ENCODE measurements around the gene NOL3. TPM values are rescaled to one million over a fixed set of nuclear protein-coding genes. Genes with fewer than 3 reads are reported as not detected.

The NOL3 gene
- polyA plus RNA-seq, 3 donors: 31.0 to 62.3 (median 34.3) TPM

- H3K27ac ChIP-seq (ENCODE audit: low read depth, low read length): no peak overlapping the region
- 47 to 58% (median 52%) methylated on average over 8 of the region's 8 CpGs for WGBS, 3 donors
Observed at GRCh38 chr16:67151431-67152097, 18.8 kb upstream of the NOL3 start.

GRCh38 chr16:67154578-67155294 lies 15.6 kb upstream of the NOL3 start:
- H3K27ac ChIP-seq (ENCODE audit: low read depth, low read length): no peak overlapping the region
- WGBS, 3 donors: 29 to 42% (median 41%) methylated on average over 49 to 61 of the region's 61 CpGs

- 12 to 16% (median 14%) methylated on average over 66 to 74 of the region's 74 CpGs for WGBS, 3 donors
- no peak overlapping the region for H3K27ac ChIP-seq (ENCODE audit: low read depth, low read length)
Observed at GRCh38 chr16:67155295-67156142, 14.8 kb upstream of the NOL3 start.

GRCh38 chr16:67156143-67156844 lies 14.0 kb upstream of the NOL3 start:
- H3K27ac ChIP-seq (ENCODE audit: low read depth, low read length): no peak overlapping the region
- 55 to 78% (median 73%) methylated on average over 15 of the region's 15 CpGs for WGBS, 3 donors

GRCh38 chr16:67157106-67157748 lies 13.1 kb upstream of the NOL3 start:
- WGBS, 3 donors: 70 to 79% (median 73%) methylated on average over 7 of the region's 7 CpGs
- no peak overlapping the region for H3K27ac ChIP-seq (ENCODE audit: low read depth, low read length)

GRCh38 chr16:67157892-67158635 lies 12.3 kb upstream of the NOL3 start:
- WGBS, 3 donors: 70 to 80% (median 80%) methylated on average over 7 of the region's 7 CpGs
- H3K27ac ChIP-seq (ENCODE audit: low read depth, low read length): no peak overlapping the region

GRCh38 chr16:67158637-67159600 lies 11.4 kb upstream of the NOL3 start:
- 5 to 7% (median 7%) methylated on average over 34 of the region's 34 CpGs for WGBS, 3 donors
- H3K27ac ChIP-seq (ENCODE audit: low read depth, low read length): no peak overlapping the region

GRCh38 chr16:67161595-67162058 lies 8.7 kb upstream of the NOL3 start:
- WGBS, 3 donors: 57 to 66% (median 59%) methylated on average over 25 of the region's 25 CpGs
- H3K27ac ChIP-seq (ENCODE audit: low read depth, low read length): no peak overlapping the region

GRCh38 chr16:67162506-67163163 lies 7.7 kb upstream of the NOL3 start:
- H3K27ac ChIP-seq (ENCODE audit: low read depth, low read length): no peak overlapping the region
- 29 to 60% (median 37%) methylated on average over 44 of the region's 44 CpGs for WGBS, 3 donors

GRCh38 chr16:67163164-67163998 lies 7.0 kb upstream of the NOL3 start:
- WGBS, 3 donors: 6 to 52% (median 10%) methylated on average over 90 to 98 of the region's 99 CpGs

GRCh38 chr16:67163999-67164558 lies 6.3 kb upstream of the NOL3 start:
- H3K27ac ChIP-seq (ENCODE audit: low read depth, low read length): no peak overlapping the region
- 1 to 27% (median 2%) methylated on average over 27 to 34 of the region's 34 CpGs for WGBS, 3 donors

More at GRCh38 chr16:67163164-67163998, 7.0 kb upstream of the NOL3 start:
- H3K27ac ChIP-seq (ENCODE audit: low read depth, low read length): no peak overlapping the region

GRCh38 chr16:67164599-67165061 lies 5.7 kb upstream of the NOL3 start, which contains the start of gene HSF4:
Gene HSF4, plus strand, starts transcription at chr16:67164745. Its CDS starts 67 bp downstream, at chr16:67164812.
- WGBS, 3 donors: 2 to 4% (median 2%) methylated on average over 34 to 41 of the region's 41 CpGs
- no peak within 1 kb of the TSS for H3K27ac ChIP-seq (ENCODE audit: low read depth, low read length)

GRCh38 chr16:67165121-67166078 lies 4.9 kb upstream of the NOL3 start:
- 15 to 26% (median 17%) methylated on average over 68 to 85 of the region's 85 CpGs for WGBS, 3 donors
- no peak overlapping the region for H3K27ac ChIP-seq (ENCODE audit: low read depth, low read length)

Data from adipose tissue (tissue), 3 donors.